Loucy (cell line): Measurements from ENCODE around the gene NOS2.

Source experiments
- H2AFZ ChIP-seq: fragments of 200-600 bp; sonication (generic); 2 replicates; pipeline ENCODE4 v1.6.0; 2016; ENCODE audit warnings: antibody characterized with exemption, mild to moderate bottlenecking, low read length, moderate library complexity
- H3F3A ChIP-seq: fragments of 200-600 bp; 2 replicates; pipeline ENCODE4 v1.6.0; 2016; ENCODE audit warnings: antibody characterized with exemption, low read depth, mild to moderate bottlenecking
- H3K27me3 ChIP-seq: fragments of 200-600 bp; sonication (generic); 2 replicates; pipeline ENCODE4 v1.6.1; 2014; ENCODE audit warnings: low read length, mild to moderate bottlenecking; ENCODE audit not compliant: insufficient read depth, poor library complexity, severe bottlenecking
- H3K36me3 ChIP-seq: fragments of 200-600 bp; sonication (generic); 2 replicates; pipeline ENCODE4 v1.6.1; 2016; ENCODE audit warnings: low read length; ENCODE audit not compliant: insufficient read depth
- H3K4me1 ChIP-seq: fragments of 200-600 bp; sonication (generic); 2 replicates; pipeline ENCODE4 v1.5.1; 2014; ENCODE audit warnings: low read length, mild to moderate bottlenecking; ENCODE audit not compliant: insufficient read depth, poor library complexity, severe bottlenecking
- H3K4me2 ChIP-seq: fragments of 200-600 bp; sonication (generic); 2 replicates; pipeline ENCODE4 v1.6.0; 2014; ENCODE audit warnings: antibody characterized with exemption, low read length, low read depth, mild to moderate bottlenecking; ENCODE audit not compliant: poor library complexity, severe bottlenecking
- H3K4me3 ChIP-seq: fragments of 200-600 bp; sonication (generic); 2 replicates; pipeline ENCODE4 v1.5.1; 2014; ENCODE audit warnings: low read length, mild to moderate bottlenecking, mixed read lengths; ENCODE audit not compliant: poor library complexity, severe bottlenecking
- H3K79me2 ChIP-seq: fragments of 200-600 bp; sonication (generic); 2 replicates; pipeline ENCODE4 v1.6.1; 2014; ENCODE audit warnings: low read length; ENCODE audit not compliant: insufficient read depth
- H3K9ac ChIP-seq: fragments of 200-600 bp; sonication (generic); 2 replicates; pipeline ENCODE4 v1.6.0; 2014; ENCODE audit warnings: mild to moderate bottlenecking, low read depth, low read length, moderate library complexity; ENCODE audit not compliant: poor library complexity, severe bottlenecking
- H3K9me2 ChIP-seq: fragments of 200-600 bp; sonication (generic); replicated peaks from 2 replicates; pipeline ENCODE4 v1.6.1; 2016; ENCODE audit warnings: low read depth, low read length, mixed read lengths
- H3K9me3 ChIP-seq: fragments of 200-600 bp; sonication (generic); 2 replicates; pipeline ENCODE4 v1.6.1; 2014; ENCODE audit warnings: mild to moderate bottlenecking, antibody characterized with exemption, low read length, low read depth; ENCODE audit not compliant: insufficient read depth
- H4K20me1 ChIP-seq: fragments of 200-600 bp; sonication (generic); 2 replicates; pipeline ENCODE4 v1.6.0; 2014; ENCODE audit warnings: antibody characterized with exemption, low read length, mild to moderate bottlenecking; ENCODE audit not compliant: insufficient read depth, poor library complexity, severe bottlenecking
- EZH2phosphoT487 ChIP-seq: fragments of 200-600 bp; IDR thresholded peaks from 2 replicates; pipeline ENCODE4 v1.6.1; 2018; ENCODE audit warnings: antibody characterized with exemption, mild to moderate bottlenecking, moderate library complexity, borderline replicate concordance
- TF ChIP-seq, protein P1 (sequence below): fragments of 200-600 bp; sonication (generic); conservative IDR thresholded peaks from 2 replicates; pipeline ENCODE4 v1.5.1; 2014; ENCODE audit warnings: mild to moderate bottlenecking, antibody characterized with exemption, low read length

The NOS2 gene

DNA sequence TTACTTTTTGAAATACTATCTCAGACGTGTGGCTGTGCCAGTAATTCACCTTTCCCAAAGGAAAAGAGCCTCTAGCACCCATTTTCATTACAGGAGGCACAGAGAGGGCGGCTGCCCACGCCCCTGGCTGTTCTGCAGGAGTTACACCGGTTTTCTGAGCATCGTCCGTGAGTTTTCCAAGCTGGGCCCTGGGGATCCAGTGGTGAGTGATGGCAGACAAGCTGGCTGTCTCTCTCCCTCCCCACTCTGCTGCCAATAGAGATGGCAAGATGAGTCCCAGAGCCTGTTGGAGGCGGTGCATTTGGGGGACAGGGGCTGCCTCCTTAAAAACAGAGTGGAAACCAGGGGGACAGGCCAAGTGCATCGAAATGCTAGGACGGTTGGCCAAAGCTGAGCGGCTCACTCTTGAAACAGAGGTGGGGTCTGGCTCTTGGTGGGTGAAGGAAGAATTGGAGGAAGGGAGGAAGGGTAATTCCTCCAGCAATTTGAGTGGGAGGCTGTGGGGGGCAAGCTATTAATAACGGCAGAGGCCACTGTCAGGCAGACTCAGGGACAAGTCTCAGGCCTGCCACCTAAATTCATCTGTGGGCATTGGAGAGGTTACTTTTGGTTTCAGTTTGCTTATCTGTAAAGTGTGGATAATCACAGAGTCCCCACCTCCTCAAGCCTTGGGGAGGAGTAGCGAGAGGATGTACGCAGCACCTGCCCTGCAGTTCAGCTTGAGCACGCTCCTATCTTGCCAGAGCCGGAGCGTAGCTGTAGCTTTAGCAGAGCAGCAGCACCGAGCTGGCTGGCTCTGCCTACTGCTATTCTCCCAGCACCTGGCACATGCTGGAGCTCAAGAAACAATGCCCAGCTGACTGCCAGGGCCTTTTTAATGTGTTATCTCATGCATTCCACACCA lies 7.5 kb upstream of the NOS2 start:
- H3K4me2 ChIP-seq: peak overlapping the region; percentile 60
- peak overlapping the region; percentile 48 for H3K4me3 ChIP-seq
- no peaks in the 10 kb centered on the region for H3K9me2 ChIP-seq
- no peaks in the 10 kb centered on the region for H3K9me3 ChIP-seq
- H3K27me3 ChIP-seq: no peaks in the 10 kb centered on the region
- no peaks in the 10 kb centered on the region for H3K36me3 ChIP-seq
- no peaks in the 10 kb centered on the region for H3K79me2 ChIP-seq
- peaks cover 21% of the 10 kb centered on the region for H3K4me1 ChIP-seq
- peak overlapping the region; percentile 71 for H3K9ac ChIP-seq
- H4K20me1 ChIP-seq: no peaks in the 10 kb centered on the region
- H2AFZ ChIP-seq: peak overlapping the region; percentile 84
- H3F3A ChIP-seq: no peaks in the 10 kb centered on the region
- TF ChIP-seq, protein P1, sequence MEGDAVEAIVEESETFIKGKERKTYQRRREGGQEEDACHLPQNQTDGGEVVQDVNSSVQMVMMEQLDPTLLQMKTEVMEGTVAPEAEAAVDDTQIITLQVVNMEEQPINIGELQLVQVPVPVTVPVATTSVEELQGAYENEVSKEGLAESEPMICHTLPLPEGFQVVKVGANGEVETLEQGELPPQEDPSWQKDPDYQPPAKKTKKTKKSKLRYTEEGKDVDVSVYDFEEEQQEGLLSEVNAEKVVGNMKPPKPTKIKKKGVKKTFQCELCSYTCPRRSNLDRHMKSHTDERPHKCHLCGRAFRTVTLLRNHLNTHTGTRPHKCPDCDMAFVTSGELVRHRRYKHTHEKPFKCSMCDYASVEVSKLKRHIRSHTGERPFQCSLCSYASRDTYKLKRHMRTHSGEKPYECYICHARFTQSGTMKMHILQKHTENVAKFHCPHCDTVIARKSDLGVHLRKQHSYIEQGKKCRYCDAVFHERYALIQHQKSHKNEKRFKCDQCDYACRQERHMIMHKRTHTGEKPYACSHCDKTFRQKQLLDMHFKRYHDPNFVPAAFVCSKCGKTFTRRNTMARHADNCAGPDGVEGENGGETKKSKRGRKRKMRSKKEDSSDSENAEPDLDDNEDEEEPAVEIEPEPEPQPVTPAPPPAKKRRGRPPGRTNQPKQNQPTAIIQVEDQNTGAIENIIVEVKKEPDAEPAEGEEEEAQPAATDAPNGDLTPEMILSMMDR: no peak
- TF ChIP-seq EZH2phosphoT487: no peak

DNA sequence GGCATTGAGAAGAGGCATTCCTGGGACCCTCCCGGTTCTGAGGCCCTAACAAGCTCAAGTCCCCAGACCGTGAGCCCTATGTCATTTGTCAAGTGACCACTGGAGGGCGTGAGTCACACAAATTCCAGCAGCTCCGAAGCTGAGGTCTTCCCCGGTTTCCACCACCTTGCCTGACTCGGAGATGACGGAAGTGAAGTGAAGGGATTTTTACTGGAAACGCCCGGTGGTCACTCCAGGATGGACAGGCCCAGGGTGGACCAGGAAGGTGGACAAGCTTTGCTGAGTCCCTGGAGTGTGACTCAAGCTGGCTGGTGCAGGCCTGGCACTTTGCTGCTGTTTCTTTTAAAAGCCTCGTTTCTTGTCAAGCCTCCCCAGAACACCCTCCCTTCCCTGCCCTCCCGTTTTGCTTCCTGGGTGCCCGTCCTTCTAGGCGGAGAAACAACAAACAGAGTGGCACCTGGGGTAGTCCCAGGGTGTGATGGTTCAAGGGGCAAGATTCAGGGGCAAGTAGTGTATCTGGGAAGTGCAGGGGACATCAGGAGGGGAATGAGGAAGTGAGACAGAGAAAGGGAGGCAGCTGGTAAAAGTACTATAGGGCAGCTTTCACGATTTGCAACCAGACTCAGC lies 5.3 kb upstream of the NOS2 start:
- no peaks in the 10 kb centered on the region for H3K9me2 ChIP-seq
- no peaks in the 10 kb centered on the region for H3K36me3 ChIP-seq
- H4K20me1 ChIP-seq: no peaks in the 10 kb centered on the region
- H2AFZ ChIP-seq: peak overlapping the region; percentile 95
- peak overlapping the region; percentile 76 for H3K4me2 ChIP-seq
- no peaks in the 10 kb centered on the region for H3K79me2 ChIP-seq
- peaks cover 21% of the 10 kb centered on the region for H3K4me1 ChIP-seq
- no peaks in the 10 kb centered on the region for H3K27me3 ChIP-seq
- no peak for TF ChIP-seq EZH2phosphoT487
- TF ChIP-seq, protein P1: peak; percentile 83
- peak overlapping the region; percentile 65 for H3K4me3 ChIP-seq
- H3K9me3 ChIP-seq: no peaks in the 10 kb centered on the region
- H3F3A ChIP-seq: no peaks in the 10 kb centered on the region
- H3K9ac ChIP-seq: peak overlapping the region; percentile 62

DNA sequence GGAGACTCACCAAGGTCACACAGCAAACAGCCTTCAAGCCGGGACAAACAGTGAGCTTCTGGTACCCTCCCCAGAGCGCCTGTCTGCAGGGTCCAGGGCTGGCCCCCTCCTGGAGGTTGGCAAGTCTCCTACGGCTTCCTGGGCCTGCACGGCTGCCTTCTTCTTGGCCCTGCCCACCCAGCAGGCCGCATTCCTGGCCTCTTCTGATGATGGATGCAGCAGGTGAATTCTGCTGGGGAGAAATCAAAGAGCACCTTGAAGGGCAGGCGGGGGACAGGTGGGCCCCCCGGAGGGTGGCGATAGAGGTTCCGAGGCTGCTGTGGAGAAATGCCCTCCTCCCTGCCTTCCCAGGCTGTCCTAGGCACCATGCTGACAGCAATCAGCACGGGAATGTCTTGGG lies 3.8 kb upstream of the NOS2 start:
- Histone ChIP-seq H3K36me3 (no peaks in the 10 kb centered on the region), H3K27me3 (no peaks in the 10 kb centered on the region), H3F3A (no peaks in the 10 kb centered on the region), H2AFZ (no peak overlapping the region), H3K4me3 (no peak overlapping the region), H3K4me2 (no peak overlapping the region), H3K4me1 (peaks cover 21% of the 10 kb centered on the region), H4K20me1 (no peaks in the 10 kb centered on the region), H3K9me3 (no peaks in the 10 kb centered on the region), H3K9me2 (no peaks in the 10 kb centered on the region), H3K79me2 (no peaks in the 10 kb centered on the region), H3K9ac (no peak overlapping the region)
- TF ChIP-seq, protein P1: no peak
- no peak for TF ChIP-seq EZH2phosphoT487
